Central memory CD8-positive, alpha-beta T cell (primary cell): ENCODE results near the gene PHACTR1.

Experiments used
- ATAC-seq: fragments of 150-1000 bp; cut with Tn5 transposase; replicated peaks from 2 replicates; pipeline ENCODE4 v1.10.0; 2022; ENCODE audit warnings: mild to moderate bottlenecking, moderate FRiP score, moderate number of reproducible peaks; ENCODE audit not compliant: poor library complexity, severe bottlenecking; ENCODE audit errors: extremely low read depth
- DNase-seq, 2 donors: peaks; one replicate each; pipeline ENCODE4 v3.0.0; 2021; ENCODE audit warnings: low spot score in 2 of 2
- H3K27ac Mint-ChIP-seq: one replicate; pipeline ENCODE4 v1.8.0; 2022; ENCODE audit warnings: low read depth, mild to moderate bottlenecking, moderate library complexity, mixed read lengths
- H3K27me3 Mint-ChIP-seq: one replicate; pipeline ENCODE4 v1.8.0; 2022; ENCODE audit warnings: mixed read lengths
- H3K36me3 Mint-ChIP-seq: one replicate; pipeline ENCODE4 v1.8.0; 2022; ENCODE audit warnings: mild to moderate bottlenecking, moderate library complexity, mixed read lengths; ENCODE audit not compliant: insufficient read depth
- H3K4me1 Mint-ChIP-seq: one replicate; pipeline ENCODE4 v1.8.0; 2022; ENCODE audit warnings: mixed read lengths
- H3K4me3 Mint-ChIP-seq: one replicate; pipeline ENCODE4 v1.8.0; 2022; ENCODE audit warnings: mild to moderate bottlenecking, moderate library complexity, mixed read lengths
- H3K9me3 Mint-ChIP-seq: one replicate; pipeline ENCODE4 v1.8.0; 2022; ENCODE audit warnings: mixed read lengths

The PHACTR1 gene

GRCh38 chr6:13299918-13300317 lies 583.4 kb downstream of the PHACTR1 start:
- no peak overlapping the region for H3K27ac Mint-ChIP-seq

GRCh38 chr6:13300643-13301590 lies 584.4 kb downstream of the PHACTR1 start:
- Mint-ChIP-seq H3K9me3 (no peaks in the 10 kb centered on the region), H3K27ac (peak overlapping the region; percentile 77), H3K36me3 (peaks cover 21% of the 10 kb centered on the region), H3K27me3 (no peaks in the 10 kb centered on the region), H3K4me1 (peaks cover 23% of the 10 kb centered on the region), H3K4me3 (no peak overlapping the region)
- DNase-seq (no peak), ATAC-seq (no peak)

More at GRCh38 chr6:13299918-13300317, 583.4 kb downstream of the PHACTR1 start:
- peaks cover 20% of the 10 kb centered on the region for H3K36me3 Mint-ChIP-seq
- H3K4me1 Mint-ChIP-seq: peaks cover 23% of the 10 kb centered on the region
- no peaks in the 10 kb centered on the region for H3K27me3 Mint-ChIP-seq
- no peak overlapping the region for H3K4me3 Mint-ChIP-seq
- ATAC-seq (no peak), DNase-seq (no peak)
- no peaks in the 10 kb centered on the region for H3K9me3 Mint-ChIP-seq

- Mint-ChIP-seq H3K9me3 (no peaks in the 10 kb centered on the region), H3K27me3 (no peaks in the 10 kb centered on the region), H3K4me3 (peak overlapping the region; percentile 50), H3K27ac (peak overlapping the region; percentile 77), H3K4me1 (peaks cover 23% of the 10 kb centered on the region), H3K36me3 (peaks cover 29% of the 10 kb centered on the region)
- ATAC-seq (no peak), DNase-seq (no peak)
Observed at GRCh38 chr6:13302291-13302690, 585.7 kb downstream of the PHACTR1 start.

GRCh38 chr6:13302751-13303667 lies 586.4 kb downstream of the PHACTR1 start:
- H3K27me3 Mint-ChIP-seq: no peaks in the 10 kb centered on the region
- H3K27ac Mint-ChIP-seq: peak overlapping the region; percentile 77
- peak; percentile 91 for ATAC-seq
- peak overlapping the region; percentile 50 for H3K4me3 Mint-ChIP-seq
- H3K9me3 Mint-ChIP-seq: no peaks in the 10 kb centered on the region
- peaks cover 26% of the 10 kb centered on the region for H3K4me1 Mint-ChIP-seq
- H3K36me3 Mint-ChIP-seq: peaks cover 31% of the 10 kb centered on the region
- DNase-seq: peak in 1 of 2 donors; percentile 40

- H3K4me1 Mint-ChIP-seq: peaks cover 29% of the 10 kb centered on the region
Observed at GRCh38 chr6:13303668-13304017, 587.1 kb downstream of the PHACTR1 start.

GRCh38 chr6:13304101-13304500 lies 587.5 kb downstream of the PHACTR1 start:
- no peak overlapping the region for H3K27ac Mint-ChIP-seq
- no peaks in the 10 kb centered on the region for H3K27me3 Mint-ChIP-seq
- DNase-seq: no peak
- H3K4me3 Mint-ChIP-seq: no peak overlapping the region
- peaks cover 38% of the 10 kb centered on the region for H3K36me3 Mint-ChIP-seq
- H3K4me1 Mint-ChIP-seq: peaks cover 29% of the 10 kb centered on the region
- no peaks in the 10 kb centered on the region for H3K9me3 Mint-ChIP-seq
- ATAC-seq: no peak

More at GRCh38 chr6:13303668-13304017, 587.1 kb downstream of the PHACTR1 start:
- H3K4me3 Mint-ChIP-seq: peak overlapping the region; percentile 50
- DNase-seq (no peak), ATAC-seq (peak; percentile 17)
- H3K36me3 Mint-ChIP-seq: peaks cover 33% of the 10 kb centered on the region
- H3K9me3 Mint-ChIP-seq: no peaks in the 10 kb centered on the region
- peak overlapping the region; percentile 77 for H3K27ac Mint-ChIP-seq
- H3K27me3 Mint-ChIP-seq: no peaks in the 10 kb centered on the region

GRCh38 chr6:13304580-13305260 lies 588.2 kb downstream of the PHACTR1 start:
- Mint-ChIP-seq H3K9me3 (no peaks in the 10 kb centered on the region), H3K27me3 (no peaks in the 10 kb centered on the region), H3K27ac (no peak overlapping the region), H3K4me3 (no peak overlapping the region), H3K4me1 (peaks cover 29% of the 10 kb centered on the region), H3K36me3 (peaks cover 38% of the 10 kb centered on the region)
- DNase-seq: no peak
- ATAC-seq: peak; percentile 24

- DNase-seq (no peak), ATAC-seq (no peak)
- H3K4me3 Mint-ChIP-seq: no peak overlapping the region
- H3K27me3 Mint-ChIP-seq: no peaks in the 10 kb centered on the region
- no peaks in the 10 kb centered on the region for H3K9me3 Mint-ChIP-seq
- H3K27ac Mint-ChIP-seq: no peak overlapping the region
- H3K36me3 Mint-ChIP-seq: peaks cover 38% of the 10 kb centered on the region
- peaks cover 29% of the 10 kb centered on the region for H3K4me1 Mint-ChIP-seq
Observed at GRCh38 chr6:13305288-13305687, 588.7 kb downstream of the PHACTR1 start.

- H3K27me3 Mint-ChIP-seq: no peaks in the 10 kb centered on the region
- no peak overlapping the region for H3K4me3 Mint-ChIP-seq
- H3K36me3 Mint-ChIP-seq: peaks cover 40% of the 10 kb centered on the region
- no peak overlapping the region for H3K27ac Mint-ChIP-seq
- peaks cover 29% of the 10 kb centered on the region for H3K4me1 Mint-ChIP-seq
- H3K9me3 Mint-ChIP-seq: no peaks in the 10 kb centered on the region
- DNase-seq (no peak), ATAC-seq (no peak)
Observed at GRCh38 chr6:13305791-13306190, 589.2 kb downstream of the PHACTR1 start.

- H3K4me3 Mint-ChIP-seq: no peak overlapping the region
- peaks cover 25% of the 10 kb centered on the region for H3K4me1 Mint-ChIP-seq
- H3K27me3 Mint-ChIP-seq: no peaks in the 10 kb centered on the region
- H3K9me3 Mint-ChIP-seq: no peaks in the 10 kb centered on the region
- ATAC-seq (no peak), DNase-seq (no peak)
- H3K36me3 Mint-ChIP-seq: peaks cover 47% of the 10 kb centered on the region
- no peak overlapping the region for H3K27ac Mint-ChIP-seq
Observed at GRCh38 chr6:13307508-13307995, 591.0 kb downstream of the PHACTR1 start.

- Mint-ChIP-seq H3K36me3 (peaks cover 46% of the 10 kb centered on the region), H3K4me1 (peaks cover 17% of the 10 kb centered on the region), H3K4me3 (no peak overlapping the region), H3K9me3 (no peaks in the 10 kb centered on the region), H3K27ac (no peak overlapping the region), H3K27me3 (no peaks in the 10 kb centered on the region)
- DNase-seq (no peak), ATAC-seq (no peak)
Observed at GRCh38 chr6:13308332-13308731, 591.8 kb downstream of the PHACTR1 start.

GRCh38 chr6:13311155-13311554 lies 594.6 kb downstream of the PHACTR1 start:
- Mint-ChIP-seq H3K36me3 (peaks cover 51% of the 10 kb centered on the region), H3K4me3 (no peak overlapping the region), H3K4me1 (peaks cover 6% of the 10 kb centered on the region), H3K9me3 (no peaks in the 10 kb centered on the region), H3K27me3 (no peaks in the 10 kb centered on the region), H3K27ac (no peak overlapping the region)
- DNase-seq (no peak), ATAC-seq (no peak)
